GM19025 (cell line): ENCODE measurements around the gene PCNX2.

Experiments
- ATAC-seq: cut with Tn5 transposase; IDR thresholded peaks from one replicate; pipeline ENCODE4 v1.9.1; 2021; ENCODE audit warnings: mild to moderate bottlenecking, low read depth, moderate library complexity; ENCODE audit not compliant: unreplicated experiment

PCNX2 gene

DNA sequence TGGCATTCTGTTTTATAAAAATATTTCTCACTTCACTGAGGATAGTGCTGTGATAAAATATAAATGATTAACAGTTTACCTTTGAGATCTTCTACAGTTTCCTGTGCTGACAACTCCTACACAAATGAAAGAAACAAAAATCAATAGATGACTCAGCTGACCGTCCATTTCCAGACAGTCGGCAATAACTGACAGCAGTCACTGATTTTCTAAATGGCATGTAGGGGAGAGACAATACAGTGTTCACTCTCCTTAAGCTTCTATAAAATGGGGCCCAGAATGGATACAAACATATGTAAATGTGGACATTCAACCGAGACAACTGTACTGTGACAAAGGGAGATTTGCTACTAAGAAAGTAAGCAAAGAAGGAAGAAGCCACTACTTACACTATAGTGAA is 34.3 kb downstream of the PCNX2 start:
- ATAC-seq: peak; percentile 88

DNA sequence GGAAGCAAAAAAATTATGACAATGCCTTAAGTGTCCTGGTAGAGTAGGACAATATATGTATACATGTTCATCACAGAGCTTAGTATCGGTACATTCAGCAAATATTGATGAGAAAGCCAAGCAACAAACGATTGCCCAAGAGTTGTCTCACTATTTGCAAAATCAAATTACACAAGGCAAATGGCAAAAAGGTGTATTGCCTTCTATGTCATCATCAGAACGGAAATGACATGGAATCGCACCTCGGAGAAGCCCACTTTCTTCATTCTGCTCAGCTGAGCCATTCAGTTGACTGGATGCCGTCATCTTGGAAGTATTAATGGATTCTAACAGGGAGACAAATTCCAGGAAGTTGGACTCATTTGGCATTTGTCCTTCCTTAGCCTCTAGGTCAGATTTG is 37.7 kb downstream of the PCNX2 start:
- no peak for ATAC-seq

DNA sequence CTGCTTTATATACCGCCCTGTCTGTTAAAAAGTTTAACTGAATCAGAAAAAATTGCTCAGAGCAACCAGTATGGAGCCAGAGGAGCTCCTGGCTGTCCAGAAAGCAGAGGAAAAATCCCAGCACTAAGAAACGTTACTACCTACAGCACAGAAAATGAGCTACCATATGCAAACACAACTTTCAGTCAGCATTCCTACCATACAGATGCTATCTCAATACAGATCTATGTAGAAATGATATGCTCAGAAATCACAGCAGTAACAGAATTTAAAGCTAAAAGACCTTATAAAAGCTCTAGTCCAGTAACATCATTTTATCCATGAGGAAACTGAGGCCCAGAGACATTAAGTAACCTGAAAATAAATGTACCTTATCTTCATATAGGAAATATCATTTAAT is 38.7 kb downstream of the PCNX2 start:
- ATAC-seq: no peak

DNA sequence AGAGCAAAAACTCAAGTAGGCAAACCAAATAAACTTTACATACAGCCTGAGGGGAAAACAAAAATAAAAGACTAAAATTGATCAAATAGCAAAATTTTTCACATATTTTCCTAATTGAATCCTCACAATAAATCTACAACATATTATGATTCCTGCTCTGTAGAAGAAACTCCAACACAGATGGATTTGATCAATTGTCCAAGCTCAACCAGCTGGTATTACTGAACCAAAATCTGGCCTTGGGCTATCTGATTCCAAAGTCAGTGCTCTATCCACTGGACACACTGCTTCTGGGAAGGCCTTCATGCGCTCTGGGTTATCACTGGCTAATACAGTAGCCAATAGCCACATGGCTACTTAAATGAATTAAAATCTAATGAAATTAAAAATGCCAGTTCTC is 39.3 kb downstream of the PCNX2 start:
- ATAC-seq: no peak

DNA sequence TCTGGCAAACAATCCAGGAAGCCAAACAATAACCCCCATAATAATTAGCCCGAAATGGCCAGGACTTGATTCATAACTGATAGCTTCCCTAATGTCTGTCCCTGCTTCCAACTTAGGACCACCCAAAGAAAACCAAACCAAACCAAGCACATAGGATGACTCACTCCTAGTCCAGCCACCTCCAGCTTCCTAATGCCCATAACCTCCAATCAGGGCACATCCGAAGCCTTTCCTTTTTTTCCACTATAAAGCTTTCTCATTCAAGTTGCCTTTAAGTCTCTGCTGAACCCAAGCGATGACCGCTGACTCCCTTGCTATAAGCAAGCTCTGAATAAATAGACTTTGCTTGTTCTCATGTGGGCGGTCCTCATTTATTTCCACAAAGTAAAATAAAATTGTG is 40.4 kb downstream of the PCNX2 start:
- no peak for ATAC-seq

DNA sequence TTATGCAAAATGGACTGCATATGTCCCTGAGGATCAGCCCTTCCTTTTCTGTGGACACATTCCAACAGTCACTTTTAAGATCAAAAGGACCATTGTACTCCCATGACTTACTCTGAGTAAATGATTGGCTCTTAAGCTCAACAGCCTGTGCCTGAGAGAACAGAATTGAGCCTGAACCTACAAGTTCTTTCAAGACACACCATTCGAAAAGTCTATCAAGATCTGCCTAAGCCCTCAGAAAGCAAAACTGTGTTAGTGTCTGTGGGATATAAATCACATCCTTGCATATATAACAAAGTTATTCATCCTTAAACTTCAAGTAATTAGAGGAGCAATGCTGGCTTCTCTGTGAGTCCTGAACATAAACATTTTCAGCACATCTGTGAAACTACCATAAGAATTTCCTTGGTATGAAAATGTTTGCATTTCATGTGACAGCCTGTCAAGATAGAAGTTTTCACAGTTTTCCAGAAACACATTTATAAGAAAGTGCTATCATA is 41.6 kb downstream of the PCNX2 start:
- no peak for ATAC-seq

DNA sequence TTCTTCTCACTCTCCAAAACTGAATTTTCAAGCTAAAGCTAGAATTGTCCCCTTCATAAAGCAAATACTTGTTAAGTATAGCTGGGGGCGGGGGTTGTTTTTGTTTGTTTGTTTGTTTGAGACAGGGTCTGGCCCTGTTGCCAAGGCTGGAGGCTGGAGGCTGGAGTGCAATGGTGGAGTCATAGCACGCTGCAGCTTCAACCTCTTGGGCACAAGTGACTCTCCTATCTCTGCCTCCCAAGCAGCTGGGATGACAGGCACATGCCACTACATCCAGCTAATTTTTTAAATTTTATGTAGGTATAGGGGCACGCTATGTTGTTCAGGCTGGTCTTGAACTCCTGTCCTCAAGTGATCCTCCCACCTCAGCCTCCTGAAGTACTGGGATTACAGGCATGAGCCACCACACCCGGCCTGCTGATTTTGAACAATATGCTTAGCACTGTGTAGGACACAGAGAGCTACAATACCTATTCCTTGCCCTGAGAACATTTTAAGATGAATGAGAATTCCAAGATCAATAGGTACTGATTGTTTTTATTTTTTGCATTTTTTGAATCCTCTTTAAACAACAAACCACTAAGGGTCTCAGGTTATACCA is 42.2 kb downstream of the PCNX2 start:
- no peak for ATAC-seq

DNA sequence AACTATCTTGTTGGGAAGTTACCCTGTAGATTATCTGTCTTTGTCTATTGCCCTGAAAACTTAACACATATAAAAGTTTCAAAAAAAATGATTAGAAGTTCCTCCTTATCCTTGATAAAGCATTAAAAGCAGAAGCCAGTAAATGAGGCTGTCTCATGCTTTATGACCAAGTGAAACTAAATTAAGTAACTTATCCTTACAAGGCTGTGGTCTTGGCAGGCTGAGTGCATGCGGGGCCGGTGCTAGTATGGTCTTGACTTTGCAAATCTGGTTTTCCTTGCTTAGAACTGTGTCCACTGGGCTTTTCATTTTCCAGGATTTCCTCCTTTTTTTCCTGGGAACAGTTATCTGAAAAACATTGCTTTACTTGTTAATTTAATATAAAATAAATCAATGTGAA is 43.1 kb downstream of the PCNX2 start:
- ATAC-seq: no peak

DNA sequence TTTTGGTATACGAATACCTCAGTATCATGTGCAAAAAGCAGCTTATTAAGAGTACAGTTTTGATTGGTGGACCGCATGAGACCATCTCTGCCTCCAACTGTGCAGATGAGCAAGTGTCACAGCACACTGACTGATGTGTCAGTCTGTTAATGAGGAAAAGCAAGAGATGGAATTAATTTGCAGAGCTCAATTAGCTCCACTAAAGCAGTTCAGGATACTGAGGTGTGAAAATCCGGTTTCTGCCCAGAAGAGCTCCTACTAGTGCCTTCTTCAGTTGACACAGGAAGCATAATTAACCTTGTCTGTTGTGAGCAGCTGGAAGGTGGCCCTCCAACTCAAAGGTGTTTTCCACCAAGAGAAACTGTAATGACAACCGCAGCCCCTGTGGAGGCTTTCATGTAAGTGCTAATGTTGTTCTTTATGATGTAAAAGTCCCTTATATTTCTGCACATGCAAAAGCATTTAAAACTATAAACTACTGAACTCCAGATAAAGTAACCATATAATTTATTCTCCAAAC is 44.3 kb downstream of the PCNX2 start:
- no peak for ATAC-seq

DNA sequence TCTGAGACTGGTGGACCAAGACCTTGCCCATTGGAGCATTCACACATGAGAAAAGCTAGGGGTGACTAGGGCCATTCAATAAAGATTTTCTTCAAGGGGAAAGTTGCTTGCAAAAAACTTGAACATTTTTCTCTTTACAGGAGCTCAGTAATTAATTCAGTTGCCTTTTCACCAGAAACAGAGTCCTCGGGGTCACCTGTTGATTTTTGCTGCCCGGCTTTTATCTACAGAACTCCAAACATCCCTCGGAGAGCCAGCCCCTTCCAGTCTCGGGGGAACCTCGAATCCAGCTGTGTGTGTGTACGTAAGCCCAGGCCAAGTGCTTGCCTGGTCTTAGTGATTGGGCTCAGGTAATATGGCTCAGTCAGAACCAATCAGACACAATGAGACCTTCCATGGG is 47.5 kb downstream of the PCNX2 start:
- no peak for ATAC-seq

DNA sequence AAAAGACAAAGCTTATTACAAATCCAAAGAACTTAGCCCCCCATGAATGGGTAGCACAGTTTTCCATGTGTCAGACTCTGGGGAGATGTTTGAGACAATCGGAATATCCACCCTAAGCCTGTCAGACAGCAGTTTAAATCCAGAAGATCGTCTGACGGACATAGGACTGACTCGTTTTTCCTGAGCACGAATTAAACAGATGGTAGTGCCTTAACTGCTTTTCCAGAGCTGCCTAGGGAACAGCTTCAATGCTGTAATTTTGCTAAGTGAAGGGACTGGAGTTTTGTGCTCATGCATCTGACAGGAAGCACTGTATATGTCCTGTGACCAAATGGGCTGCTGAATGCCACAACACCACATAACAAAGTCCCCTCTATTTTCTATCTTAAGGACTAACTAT is 48.6 kb downstream of the PCNX2 start:
- ATAC-seq: no peak

DNA sequence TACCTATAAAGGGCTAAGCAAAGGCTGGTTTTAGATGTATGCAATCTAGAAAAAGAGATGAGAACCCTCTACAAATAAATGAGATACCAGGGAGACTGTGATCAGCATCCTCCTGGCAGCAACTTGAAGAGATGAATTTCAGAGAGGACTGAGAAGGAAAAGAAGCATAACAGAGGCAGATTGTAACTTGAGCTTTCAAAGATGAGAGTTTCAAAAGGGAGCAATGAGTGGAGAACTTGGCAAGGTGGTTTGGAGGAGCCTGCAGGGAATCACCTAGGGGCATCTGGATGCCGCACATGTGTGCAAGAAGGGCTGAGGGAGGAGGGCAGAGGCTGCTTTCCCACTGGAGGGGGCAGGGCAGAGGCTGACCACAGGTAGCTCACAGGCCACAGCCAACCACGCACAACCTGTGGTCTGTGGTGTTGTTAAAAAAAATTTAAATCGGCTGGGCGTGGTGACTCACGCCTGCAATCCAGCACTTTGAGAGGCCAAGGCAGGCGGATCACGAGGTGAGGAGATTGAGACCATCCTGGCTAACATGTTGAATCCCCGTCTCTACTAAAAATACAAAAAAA is 50.2 kb downstream of the PCNX2 start:
- ATAC-seq: no peak

DNA sequence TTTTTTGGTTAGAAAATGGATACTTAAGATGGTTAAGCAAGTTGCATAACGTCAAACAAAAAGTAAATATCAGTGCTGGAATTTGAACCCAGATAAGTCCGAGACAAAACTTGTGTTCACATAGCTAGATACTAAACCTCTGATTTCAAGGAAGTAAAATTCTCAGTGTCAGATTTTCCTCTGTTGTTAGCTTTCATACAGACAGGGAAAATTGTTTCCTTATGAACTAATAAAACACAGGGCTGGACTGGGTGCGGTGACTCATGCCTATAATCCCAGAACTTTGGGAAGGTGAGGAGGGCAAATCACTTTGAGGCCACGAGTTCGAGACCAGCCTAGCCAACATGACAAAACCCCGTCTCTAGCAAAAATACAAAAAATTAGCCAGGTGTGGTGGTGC is 51.3 kb downstream of the PCNX2 start:
- no peak for ATAC-seq

DNA sequence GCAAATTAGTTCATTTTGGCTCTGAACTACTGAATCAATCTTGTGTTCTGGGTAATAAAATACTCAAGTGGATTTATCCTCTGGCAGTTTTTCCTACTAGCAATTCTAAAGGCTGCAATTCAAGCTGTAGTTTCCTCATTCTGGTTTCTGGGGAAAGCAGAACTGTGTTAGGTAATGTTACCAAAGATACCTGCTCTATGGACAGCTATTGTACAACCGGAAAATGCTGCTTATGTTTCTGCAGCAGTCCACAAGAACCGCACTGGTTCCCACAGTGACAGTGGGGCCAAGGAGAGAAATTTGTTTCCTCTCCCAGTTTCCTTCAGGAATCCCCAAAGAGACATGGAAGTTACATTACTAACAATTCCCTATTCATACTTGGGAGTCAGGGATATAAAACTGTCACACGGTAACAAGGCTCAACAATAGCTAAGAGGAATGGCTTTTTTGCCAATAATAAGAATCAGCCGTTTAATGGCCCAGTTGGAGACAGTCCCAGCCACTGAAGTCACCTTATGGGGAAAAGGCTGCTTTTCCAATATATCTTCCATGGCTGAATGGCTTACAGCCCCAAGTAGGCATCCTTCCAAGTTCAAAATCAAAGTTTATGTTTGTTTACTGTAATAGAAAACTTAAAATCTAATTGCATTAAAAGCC is 52.6 kb downstream of the PCNX2 start:
- no peak for ATAC-seq

DNA sequence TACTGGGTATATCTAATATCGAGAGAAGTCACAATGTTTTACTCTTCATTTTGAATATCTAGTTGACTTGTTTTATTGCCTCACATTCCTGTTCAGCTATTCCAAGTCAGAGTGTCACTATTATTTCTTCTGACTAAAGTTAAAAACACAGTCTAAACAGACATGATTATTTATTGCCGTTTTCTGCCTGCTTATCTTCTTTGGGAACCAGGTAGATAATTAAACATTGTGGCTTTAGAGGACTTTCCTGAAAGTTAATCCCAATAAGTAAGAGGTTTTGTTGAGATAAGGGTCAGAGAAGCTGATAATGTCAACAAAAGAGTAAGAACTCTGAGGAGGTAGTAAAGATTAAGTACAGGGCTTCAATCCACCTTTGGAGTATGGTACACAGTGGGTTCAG is 53.8 kb downstream of the PCNX2 start:
- no peak for ATAC-seq

DNA sequence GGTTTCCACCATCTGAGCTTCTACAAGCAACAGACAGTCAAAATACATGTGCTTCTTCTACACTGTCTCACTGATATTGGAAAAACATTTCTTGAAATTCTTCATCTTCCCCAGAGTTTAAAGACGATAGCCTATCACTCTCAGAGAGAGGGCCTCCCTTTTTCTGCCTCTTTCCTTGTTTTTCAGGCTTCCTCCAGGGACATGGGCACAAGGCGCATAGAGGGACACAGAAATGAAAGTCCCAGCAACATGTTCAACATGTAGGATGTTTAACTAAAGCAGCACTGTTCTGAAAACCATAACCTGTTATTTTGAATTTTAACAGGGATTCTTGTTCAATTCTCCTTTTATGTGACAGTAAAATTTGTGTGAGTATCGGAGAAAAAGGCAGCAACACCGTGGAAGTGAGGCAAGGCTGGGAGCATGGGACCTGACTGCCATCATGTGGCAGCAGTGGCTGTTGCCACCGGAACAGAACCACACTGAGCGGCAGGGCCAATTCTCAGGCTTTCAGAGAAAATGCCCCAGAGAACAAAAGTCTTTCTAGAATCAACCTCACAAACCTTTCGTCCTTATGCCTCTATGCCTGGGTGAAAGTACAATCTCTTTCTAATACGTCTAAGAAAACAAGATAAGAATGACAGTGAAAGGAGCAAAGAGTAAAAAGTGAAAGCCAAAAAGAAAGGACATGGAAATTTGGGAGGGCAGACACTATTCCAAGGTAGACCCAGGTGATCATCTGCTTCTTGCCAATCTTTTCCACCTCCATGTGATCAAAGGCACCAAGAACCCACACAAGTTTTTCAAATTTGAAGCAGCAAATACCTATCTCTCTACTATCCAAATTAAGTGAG is 54.5 kb downstream of the PCNX2 start:
- no peak for ATAC-seq

DNA sequence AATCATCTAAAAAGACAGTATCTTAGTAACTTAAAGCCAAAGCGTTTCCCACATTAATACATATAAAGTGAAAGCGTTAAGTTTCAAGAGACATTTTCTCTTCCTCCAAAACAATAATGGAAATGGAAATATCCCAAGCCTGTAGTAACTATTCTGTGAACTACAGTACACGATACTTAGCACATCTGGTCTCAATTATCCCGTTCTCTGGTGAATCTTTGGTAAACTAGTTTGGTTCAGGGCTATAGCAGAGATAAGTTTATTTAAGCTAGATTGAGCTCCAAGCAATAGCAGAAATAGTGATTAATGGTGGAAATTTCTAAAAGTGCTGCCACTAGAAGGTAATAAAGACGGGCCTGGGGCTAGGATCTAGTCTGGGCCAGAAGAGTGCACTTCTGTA is 55.2 kb downstream of the PCNX2 start:
- no peak for ATAC-seq

DNA sequence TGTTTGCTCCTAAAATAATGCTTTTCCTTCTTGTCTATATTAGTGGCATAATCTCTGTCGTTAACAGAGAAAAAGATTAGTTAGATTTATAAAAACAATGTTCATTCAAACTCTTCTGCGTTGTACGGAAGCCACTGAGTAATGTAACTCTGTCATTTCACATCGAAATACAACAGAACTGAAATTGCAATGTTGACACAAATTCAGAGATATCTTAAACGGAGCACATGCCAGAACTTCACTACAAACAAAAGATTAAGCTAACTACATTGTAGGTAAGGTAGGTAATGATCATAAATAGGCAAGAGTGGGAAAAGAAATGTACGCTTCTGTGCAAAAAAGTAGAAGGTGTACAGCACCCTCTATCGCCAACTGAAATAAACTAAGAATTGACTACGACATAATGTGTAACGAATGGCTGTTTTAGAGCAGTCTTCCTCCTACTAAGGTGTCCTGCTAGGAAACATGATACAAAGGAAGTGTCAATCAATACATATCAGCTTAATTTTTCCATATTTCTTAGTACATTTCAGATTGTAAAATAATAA is 56.6 kb downstream of the PCNX2 start:
- no peak for ATAC-seq

DNA sequence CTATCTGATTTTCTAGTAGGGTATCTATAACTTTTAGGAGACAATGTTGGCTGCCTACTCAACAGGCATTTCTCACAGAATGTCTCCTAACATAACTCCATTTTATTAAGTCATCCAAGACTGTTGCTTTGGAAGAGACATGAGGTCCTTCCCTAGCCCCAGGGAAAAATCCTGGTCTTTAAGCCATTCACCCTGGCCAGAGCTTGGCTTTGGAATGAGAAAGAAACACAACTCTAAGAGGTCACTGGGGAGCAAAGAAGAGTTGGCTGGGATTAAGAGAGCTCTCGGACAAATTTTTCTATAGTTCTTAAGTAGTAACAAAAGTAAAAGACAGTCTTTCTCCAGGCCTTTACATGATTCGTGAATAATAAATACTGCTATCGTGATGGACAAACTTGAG is 57.9 kb downstream of the PCNX2 start:
- no peak for ATAC-seq

DNA sequence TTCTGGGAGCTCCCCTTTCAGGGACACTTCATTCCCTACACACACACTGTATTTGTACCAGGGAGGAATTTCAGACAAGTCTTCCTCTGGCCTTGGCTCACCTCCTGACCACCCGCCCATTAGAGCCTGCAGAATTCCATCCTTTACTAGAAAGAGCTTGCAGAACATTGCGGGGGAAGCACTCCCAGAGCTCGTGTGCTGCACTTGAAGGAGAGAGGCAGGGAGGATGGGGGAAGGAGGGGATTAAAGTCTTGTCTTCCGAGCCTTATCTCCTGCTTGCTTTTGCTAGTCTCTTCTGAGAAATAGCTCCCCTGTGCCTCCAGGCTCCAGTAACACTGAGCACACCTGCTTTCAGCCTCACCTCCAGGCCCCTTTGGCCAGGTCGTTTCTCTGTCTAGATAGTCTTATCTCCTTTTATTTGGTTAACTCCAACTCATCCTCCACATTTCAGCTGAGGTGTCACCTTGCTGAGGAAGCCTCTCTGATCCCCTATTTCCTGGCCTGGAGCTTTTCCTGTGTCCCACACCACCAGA is 62.0 kb downstream of the PCNX2 start:
- ATAC-seq: no peak

DNA sequence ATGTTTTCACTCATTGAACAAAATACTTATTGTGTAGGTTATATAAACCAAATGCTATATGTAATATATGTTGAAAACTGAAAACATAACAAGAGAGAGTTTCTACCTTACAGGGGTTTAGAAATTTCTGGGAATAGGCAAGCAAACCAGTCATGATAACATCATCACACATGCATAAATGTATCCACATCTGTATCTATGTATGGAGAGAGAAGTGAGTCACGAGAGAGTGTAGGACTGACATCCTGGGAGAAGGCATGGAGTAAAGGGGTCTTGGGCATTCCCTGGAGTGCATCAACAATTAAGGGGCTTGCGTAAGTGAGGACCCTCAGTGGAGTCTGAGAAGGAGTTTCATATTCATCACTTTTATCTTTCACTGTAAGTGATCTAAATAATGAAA is 65.5 kb downstream of the PCNX2 start:
- ATAC-seq: no peak
